Metanephros (tissue), 2 donors: Measurements from ENCODE around the gene CNPY2. TPM values are rescaled to one million over a fixed set of nuclear protein-coding genes. Genes with fewer than 3 reads are reported as not detected.

ENCODE experiments used
- small RNA-seq: library from RNA; depleted of rRNA; stranded (forward); fragments of <200 nt; gene quantifications from one replicate; pipeline ENCODE3, GENCODE V24; 2014; ENCODE audit warnings: low replicate concordance
- total RNA-seq: library from RNA; depleted of rRNA; stranded (reverse); fragments of >200 nt; gene quantifications from one replicate; pipeline ENCODE4 v1.2.3, GENCODE V29; 2014

The CNPY2 gene
- total RNA-seq: 56.6 TPM

DNA sequence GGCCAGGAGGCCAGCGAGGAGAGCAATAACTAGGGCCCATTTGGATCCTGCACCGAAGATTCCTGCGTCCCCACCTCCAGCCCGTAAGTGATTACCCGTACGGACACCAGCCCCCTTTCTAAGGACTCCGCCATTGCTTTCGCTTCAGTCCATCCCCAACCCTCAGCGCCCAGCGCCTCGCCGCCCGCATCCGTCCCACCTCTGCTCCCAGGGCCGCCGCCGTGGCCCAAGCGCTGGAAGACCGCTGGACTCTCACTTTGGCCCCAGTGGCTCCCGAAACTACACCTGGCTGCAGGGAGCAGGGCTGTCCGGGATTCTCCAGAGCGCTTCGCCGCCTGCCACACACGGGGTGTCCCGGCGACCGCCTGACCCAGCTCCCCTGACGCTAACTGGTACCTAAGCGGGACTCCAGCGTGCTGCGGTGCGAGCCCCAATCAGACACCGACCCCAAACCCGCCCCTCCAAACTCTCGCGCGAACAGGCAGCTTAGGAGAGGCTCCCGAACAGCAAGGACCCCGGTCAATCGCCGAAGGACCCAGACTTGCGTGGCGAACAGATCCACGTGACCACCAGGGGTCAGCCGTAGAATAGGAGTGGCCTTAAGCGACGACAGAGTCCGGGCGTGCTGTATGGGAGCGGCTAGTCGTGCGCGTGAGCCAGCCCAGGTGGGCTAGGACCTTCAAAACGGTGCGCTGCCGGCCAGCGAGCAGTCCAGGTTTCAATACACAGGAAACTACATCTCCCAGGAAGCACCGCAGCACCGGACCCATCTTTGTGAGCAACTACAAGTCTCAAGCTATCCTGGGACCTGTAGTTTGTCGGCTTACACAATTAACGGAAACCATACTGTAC is at the start of gene CNPY2:
CNPY2 (minus strand) TSS at position 367 of the 852 bp plus-strand sequence. CDS start 771 bp downstream, outside the sequence.

DNA sequence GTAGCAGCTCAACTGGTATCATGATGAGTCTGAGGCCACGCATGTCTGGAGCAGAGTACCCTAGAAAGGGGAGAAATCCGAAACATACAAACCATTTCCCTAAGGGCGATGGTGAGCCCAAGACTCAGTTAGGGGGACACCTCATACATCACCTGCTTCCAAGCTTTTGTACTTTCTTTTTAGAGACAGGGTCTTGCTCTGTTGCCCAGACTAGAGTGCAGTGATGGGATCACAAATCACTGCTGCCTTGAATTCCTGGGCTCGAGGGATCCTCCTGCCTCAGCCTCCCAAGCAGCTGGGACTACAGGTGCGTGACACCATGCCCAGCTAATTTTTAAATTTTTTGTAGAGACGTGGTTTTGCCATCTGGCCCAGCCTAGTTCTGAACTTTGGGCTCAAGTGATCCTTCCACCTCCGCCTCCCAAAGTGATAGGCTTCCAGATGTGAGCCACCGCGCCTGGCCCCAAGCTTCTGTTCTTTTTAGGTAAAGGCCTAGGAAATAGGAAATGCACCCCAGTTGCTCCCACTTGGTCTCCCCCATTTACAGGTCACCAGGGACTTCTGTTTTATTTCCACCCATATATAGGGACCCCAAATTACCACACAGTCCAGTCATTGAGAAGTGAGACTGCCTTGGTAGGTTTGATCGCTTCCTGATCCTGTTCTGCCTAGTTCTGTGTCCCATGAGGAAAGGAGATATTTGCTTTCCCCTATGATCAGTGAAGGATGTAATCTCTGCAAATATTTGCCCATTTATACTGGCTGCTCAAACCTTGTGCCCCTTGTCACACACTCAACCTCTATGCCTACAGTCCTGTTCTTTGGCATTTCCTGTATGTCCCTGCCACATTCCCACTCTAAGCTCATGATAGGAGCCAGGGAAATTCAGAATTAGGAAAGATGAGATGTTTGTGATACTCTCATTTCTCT is 46.6 kb upstream of the CNPY2 start, which contains the start of gene APOF:
APOF (minus strand) TSS at position 728 of the 930 bp plus-strand sequence; CDS start at position 616, 112 bp downstream.

GRCh38 chr12:56359851-56360767 is 44.3 kb upstream of the CNPY2 start, which contains the start of gene STAT2:
TSS of gene STAT2 (minus strand) at chr12:56360107. CDS start at chr12:56356571, 3,536 bp downstream.

GRCh38 chr12:56338308-56339157 is 22.7 kb upstream of the CNPY2 start, which contains the start of gene IL23A:
TSS of gene IL23A (plus strand) at chr12:56338884. CDS start at chr12:56339045, 161 bp downstream.

DNA sequence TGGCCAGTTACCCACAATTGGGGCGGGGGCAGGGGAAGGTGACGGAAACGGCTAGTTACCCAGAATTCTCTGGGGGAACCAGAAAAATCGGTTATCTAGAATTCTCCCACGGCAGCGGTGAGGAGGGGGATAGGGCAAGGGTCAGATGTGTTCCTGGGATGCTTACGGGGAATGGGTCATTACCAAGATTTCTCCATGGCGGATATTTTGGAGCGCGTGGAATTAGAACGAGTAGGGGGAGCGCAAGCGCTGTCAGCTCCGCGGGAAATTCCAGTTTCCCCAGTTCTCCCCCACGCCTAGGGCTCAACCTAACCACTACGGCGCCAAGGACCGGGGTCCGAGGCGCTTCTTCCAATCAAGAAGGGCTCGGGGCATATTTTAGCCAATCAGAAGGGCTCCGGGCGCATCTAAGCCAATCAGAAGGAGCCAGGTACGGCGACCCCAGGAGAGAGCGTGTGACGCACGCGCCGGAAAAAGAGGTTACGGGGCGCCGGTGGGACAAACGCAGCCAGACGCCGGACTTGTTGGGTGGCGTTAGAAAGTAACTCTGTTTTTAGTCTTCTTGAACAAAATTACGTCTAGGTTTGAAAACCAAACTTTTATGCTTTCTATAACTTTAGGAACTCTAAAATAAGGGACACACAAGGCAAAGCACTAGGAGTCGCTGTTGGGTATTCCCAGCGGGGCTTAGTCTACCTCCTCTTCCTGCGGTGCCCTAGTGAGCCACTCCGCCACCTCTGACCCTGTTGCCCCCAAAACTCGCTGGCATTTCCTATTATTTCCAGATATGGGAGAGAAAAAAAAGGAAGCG is 18.1 kb upstream of the CNPY2 start, which contains the start of gene PAN2:
PAN2 (minus strand) TSS at position 322 of the 811 bp plus-strand sequence. CDS start 906 bp downstream, outside the sequence.

GRCh38 chr12:56299853-56300643 is 15.7 kb downstream of the CNPY2 start, which contains the start of gene CS:
TSS of gene CS (minus strand) at chr12:56300330. CDS start at chr12:56300201, 129 bp downstream.

GRCh38 chr12:56266693-56267442 is 48.9 kb downstream of the CNPY2 start, which contains the start of gene COQ10A:
TSS of gene COQ10A (plus strand) at chr12:56266942. CDS start at chr12:56267119, 177 bp downstream.

Small RNA genes within 50 kb of the gene (small RNA-seq; reads per million reads assigned to genes)
- gene RNU7-40P: not detected

Other genes starting within 250 kb of the CNPY2 start
- 123 TPM for gene ERBB3, start 235.8 kb downstream of the CNPY2 start, total RNA-seq
- gene PA2G4, start 211.4 kb downstream of the CNPY2 start, total RNA-seq: 78.5 TPM
- gene RPL41, start 199.4 kb downstream of the CNPY2 start, total RNA-seq: 1,889 TPM
- gene ZC3H10, start 197.7 kb downstream of the CNPY2 start, total RNA-seq: 4.9 TPM
- gene ESYT1, start 187.7 kb downstream of the CNPY2 start, total RNA-seq: 105 TPM
- gene MYL6B, start 163.4 kb downstream of the CNPY2 start, total RNA-seq: 79.0 TPM
- 1,413 TPM for gene MYL6, start 157.6 kb downstream of the CNPY2 start, total RNA-seq
- 119 TPM for gene SMARCC2, start 126.5 kb downstream of the CNPY2 start, total RNA-seq
- gene RNF41, start 94.1 kb downstream of the CNPY2 start, total RNA-seq: 40.6 TPM
- 22.0 TPM for gene NABP2, start 91.6 kb downstream of the CNPY2 start, total RNA-seq
- 34.9 TPM for gene SLC39A5, start 85.9 kb downstream of the CNPY2 start, total RNA-seq
- 25.7 TPM for gene ANKRD52, start 57.6 kb downstream of the CNPY2 start, total RNA-seq
- 15.4 TPM for gene COQ10A, start 49.0 kb downstream of the CNPY2 start, total RNA-seq
- gene CS, start 15.7 kb downstream of the CNPY2 start, total RNA-seq: 150 TPM
- 73.3 TPM for gene PAN2, start 18.0 kb upstream of the CNPY2 start, total RNA-seq
- gene IL23A, start 22.9 kb upstream of the CNPY2 start, total RNA-seq: not detected
- 133 TPM for gene STAT2, start 44.1 kb upstream of the CNPY2 start, total RNA-seq
- gene APOF, start 46.9 kb upstream of the CNPY2 start, total RNA-seq: not detected
- 15.1 TPM for gene TIMELESS, start 133.4 kb upstream of the CNPY2 start, total RNA-seq
- gene MIP, start 138.7 kb upstream of the CNPY2 start, total RNA-seq: not detected
- 2.2 TPM for gene SPRYD4, start 152.6 kb upstream of the CNPY2 start, total RNA-seq
- gene GLS2, start 172.2 kb upstream of the CNPY2 start, total RNA-seq: 2.2 TPM
- gene RBMS2, start 205.8 kb upstream of the CNPY2 start, total RNA-seq: 29.1 TPM